UCSD-AML1 (cell line): ENCODE measurements around the gene YBEY.
"Not testable (repeated sequence)": the region's sequence is repeated elsewhere in the genome, so short reads cannot be mapped to it uniquely, and the experiment has no call there.

Source experiments
- DNase-seq: peaks from one replicate; lab custom pipeline; 2025; ENCODE audit not compliant: unreplicated experiment; lab: John Stamatoyannopoulos, UW

Gene YBEY

GRCh38 chr21:46285761-46286647 lies at the start of gene YBEY:
Gene YBEY, plus strand, starts transcription at chr21:46286342. Its CDS starts 572 bp downstream, at chr21:46286914.
- DNase-seq: peak; percentile 91

DNA sequence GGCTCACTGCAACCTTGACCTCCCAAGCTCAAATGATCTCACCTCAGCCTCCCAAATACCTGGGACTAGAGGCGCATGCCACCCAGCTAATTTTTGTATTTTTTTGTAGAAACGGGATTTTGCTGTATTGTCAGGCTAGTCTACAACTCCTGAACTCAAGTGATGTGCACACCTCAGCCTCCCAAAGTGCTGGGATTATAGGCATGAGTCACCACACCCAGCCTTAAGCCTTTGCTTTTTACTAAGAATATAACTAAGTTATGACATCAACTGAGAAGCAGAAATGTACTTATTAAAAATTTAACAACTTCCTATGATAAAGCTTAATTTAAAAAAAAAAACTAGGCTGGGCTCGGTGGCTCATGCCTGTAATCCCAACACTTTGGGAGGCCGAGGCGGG lies 48.7 kb upstream of the YBEY start:
- no peak for DNase-seq

GRCh38 chr21:46239817-46240325 lies 46.3 kb upstream of the YBEY start:
- DNase-seq: no peak

DNA sequence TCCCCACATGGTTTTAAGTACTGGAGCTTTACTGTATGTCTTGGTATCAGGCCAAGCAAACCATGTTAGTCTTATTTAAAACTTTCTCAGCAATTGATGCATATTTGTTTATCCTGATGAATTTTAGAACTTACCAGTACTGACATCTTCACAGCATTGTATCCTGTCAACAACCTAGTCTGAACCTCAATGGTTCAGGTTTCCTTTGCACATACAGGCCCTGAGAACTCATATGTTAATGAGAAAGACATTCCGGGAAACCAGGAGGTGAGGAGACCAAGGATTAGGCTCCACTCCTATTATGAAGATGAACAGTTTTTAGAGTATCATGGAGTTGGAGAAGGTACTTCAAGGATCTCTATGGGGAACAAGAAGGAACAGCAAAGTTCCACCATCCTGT lies 44.6 kb upstream of the YBEY start:
- DNase-seq: not testable (repeated sequence)

- no peak for DNase-seq
Measured at GRCh38 chr21:46243325-46243724, 42.8 kb upstream of the YBEY start.

- DNase-seq: no peak
Measured at GRCh38 chr21:46243960-46244361, 42.2 kb upstream of the YBEY start.

DNA sequence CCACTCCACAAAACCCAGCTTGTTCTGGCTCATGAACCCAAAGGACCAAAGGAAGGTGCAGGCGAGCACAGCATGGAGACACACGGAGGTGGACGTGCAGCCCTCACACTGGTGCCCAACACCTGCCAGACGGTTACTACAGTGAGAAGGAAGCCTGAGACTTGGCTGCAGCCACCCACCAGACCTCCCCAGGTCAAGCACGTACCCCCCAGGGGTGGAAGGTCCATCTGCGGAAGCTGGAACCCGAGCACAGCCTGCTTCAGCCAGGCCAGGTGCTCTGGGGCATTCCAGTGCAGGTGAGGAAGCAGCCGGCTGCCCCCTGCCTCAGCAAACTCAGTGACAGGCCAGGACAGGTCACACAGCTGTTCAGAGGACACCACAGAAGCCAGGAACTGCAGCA lies 41.5 kb upstream of the YBEY start:
- no peak for DNase-seq

DNA sequence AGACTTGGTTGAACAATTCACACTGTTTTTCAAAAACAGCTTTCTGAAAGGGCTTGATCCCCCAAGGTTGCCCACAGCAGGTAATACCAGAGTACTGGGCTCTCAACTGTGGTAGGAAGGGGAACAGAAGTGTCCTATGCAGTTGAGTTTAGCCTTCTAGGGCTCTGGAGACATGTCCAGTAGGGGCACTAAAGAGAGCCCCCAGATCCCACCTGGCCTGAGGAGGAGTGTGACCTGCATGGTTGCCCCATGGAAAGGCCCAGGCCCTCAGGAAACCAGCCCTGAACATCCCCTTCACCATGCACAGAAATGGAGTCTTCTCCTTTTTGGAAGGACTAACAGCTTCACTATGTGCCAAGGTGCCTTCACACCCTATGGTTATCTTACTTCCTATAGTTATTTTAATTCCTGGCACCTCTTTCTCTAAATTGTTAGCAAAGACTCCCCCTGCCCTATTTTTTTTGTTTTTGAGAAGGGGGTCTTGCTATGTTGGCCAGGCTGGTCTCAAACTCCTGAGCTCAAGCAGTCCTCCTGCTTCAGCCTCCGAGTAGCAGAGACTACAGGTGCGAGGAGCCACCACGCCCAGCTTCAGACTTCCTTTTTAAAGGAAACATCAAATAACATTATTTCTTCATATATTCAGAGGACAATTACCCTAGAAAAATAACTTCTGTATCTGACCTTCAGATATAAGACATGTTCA lies 40.8 kb upstream of the YBEY start:
- DNase-seq: no peak

DNA sequence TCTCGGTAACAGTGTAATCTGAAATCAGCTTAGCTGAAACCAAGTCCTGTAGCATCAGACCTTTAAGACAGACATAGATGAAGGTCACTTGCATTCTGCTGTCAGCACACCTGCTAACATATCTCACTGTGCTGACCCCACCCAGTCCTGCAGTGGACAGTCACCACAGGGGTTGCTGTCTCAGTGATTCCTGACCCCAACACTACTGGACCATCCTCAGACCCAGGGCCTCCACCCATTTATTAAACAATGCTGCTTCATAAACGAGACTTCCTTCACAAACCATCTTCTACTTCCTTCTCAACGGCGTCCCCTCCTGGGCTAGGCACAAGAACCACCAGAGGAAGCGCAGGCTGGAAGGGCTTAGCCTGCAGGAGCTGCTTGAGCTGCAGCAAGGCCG lies 39.8 kb upstream of the YBEY start:
- DNase-seq: no peak

DNA sequence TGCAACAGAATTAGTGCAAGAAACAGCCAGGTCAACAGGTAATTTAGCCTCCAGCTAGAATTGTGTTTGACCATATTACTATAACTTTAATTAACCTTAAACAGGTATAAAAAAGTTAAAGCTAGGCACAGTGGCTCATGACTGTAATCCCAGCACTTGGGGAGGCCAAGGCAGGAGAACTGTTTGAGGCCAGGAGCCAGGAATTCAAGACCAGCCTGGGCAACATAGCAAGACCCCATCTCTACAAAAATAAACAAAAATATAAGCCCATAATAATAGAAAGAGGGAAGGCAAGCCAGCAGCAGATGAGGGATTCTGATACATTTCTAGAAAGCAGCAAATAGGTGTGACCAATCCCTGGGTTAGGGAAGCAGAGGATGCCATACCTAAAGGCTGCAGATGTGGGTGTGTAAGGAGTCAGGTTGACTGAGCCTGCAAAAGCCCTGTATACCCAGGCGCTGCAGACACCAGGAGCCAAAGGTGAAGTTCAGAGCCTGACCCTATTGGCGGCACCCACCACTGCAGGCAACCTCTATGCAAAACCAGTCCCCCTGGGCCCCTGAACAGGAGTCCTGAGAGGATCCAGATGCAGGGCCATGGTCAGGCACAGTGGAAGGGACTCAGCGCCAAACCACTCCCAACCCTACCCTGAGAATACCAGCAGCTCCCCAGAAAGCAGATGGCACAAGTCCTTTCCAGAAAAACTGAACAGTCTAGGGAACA lies 38.3 kb upstream of the YBEY start:
- no peak for DNase-seq

DNA sequence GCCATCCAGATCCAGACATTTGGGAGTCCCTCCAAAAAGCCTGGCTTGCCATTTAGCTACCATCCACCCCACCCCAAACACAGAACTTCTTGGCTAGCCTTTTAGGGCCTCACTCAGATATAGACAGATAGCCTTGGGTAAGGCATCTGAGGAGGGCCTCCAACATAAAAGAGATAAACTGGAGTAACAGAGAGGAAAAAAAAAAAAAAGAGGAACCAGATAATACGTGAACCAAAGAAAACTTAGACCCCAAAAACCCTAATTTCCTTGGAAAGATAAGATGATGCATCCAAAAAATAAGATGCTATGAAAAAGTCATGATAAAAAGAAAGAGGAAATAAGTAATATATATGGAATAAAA lies 37.7 kb upstream of the YBEY start:
- no peak for DNase-seq

DNA sequence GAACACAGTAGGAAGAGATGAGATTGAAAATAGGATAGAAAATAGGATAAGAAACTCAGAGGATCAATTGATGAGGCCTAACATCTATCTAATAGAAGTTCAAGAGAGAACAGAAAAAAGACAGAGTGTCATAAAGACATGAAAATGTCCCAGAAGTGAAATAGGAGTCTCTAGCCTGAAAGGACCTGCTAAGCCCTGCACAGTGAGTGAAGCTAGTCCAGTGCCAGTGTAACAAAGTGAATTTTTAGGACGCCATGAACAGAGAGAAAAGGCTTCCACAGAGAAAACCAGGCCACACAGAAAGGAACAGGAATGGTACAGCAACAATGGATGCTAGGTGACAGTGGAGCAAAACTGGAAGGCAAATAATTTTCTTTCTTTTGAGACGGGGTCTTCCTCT lies 37.3 kb upstream of the YBEY start:
- no peak for DNase-seq

GRCh38 chr21:46250146-46250725 lies 35.9 kb upstream of the YBEY start:
- DNase-seq: peak; percentile 23

DNA sequence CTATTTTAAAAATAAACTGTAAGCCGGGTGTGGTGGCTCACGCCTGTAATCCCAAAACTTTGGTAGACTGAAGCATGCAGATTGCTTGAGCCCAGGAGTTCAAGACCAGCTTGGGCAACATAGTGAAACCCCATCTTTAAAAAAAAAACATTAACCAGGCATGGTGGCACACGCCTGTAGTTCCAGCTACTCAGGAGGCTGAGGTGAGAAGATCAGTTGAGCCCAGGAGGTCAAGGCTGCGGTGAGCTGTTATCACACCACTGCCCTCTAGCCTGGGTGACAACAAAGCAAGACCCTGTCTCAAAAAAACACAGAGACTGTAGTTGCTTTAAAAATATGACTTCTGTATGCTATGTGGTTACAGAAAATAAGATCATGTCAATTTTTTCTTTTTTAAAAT lies 33.3 kb upstream of the YBEY start:
- no peak for DNase-seq

DNA sequence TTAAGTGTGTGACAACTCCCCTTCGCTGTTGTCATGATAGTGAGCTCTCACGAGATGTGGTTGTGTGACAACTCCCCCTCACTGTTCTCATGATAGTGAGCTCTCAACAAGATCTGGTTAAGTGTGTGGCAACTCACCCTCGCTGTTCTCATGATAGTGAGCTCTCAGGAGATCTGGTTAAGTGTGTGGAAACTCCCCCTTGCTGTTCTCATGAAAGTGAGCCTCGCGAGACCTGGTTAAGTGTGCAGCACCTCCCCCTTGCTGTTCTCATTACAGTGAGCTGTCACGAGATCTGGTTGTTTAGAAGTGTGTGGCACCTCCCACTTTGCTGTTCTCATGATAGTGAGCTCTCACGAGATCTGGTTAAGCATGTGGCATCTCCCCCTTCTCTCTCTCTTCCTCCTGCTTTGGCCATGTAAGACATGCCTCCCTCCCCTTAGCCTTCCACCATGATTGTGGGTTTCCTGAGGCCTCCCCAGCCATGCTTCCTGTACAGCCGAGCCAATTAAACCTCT lies 32.5 kb upstream of the YBEY start:
- peak; percentile 55 for DNase-seq

DNA sequence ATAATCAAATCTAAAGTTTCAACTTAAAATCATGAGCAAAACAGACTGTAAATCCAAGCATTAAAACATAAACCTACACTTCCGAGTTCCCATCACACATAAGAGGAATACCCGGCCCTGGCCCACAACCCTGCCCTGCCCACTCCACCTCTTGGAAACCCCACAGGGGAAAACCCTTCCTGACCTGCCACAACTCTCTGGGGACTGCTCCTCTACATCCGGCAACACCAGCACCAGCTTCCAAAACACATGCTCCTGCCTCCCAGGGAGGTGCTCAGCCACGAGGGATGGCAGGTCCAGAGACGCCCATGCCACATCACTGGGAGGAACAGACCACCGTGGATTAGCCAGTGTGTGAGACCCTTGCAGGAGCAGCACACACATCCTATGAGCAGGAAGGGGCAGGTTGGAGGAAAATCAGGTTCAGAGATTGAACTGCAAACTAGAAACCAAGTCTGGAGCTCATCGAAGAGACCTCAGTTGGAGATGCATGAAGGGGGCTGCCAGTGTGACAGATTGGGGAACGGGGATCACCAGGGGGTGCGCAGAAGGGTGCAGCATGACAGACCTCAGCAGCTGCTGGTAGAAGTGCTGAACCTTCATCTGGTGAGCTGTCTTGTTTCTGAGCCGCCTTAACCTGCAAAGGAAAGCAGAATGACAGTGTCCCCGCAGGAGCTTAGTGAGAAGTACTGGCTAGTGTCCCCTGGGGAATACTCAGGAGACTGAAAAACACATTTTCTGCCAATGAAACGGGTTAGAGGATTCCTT lies 31.8 kb upstream of the YBEY start:
- DNase-seq: peak; percentile 47

GRCh38 chr21:46255166-46255565 lies 31.0 kb upstream of the YBEY start:
- no peak for DNase-seq

- DNase-seq: no peak
Measured at GRCh38 chr21:46255758-46256337, 30.3 kb upstream of the YBEY start.

- DNase-seq: no peak
Measured at GRCh38 chr21:46256501-46256994, 29.6 kb upstream of the YBEY start.
